ENCODE measurements around the gene AURKA.

- TF ChIP-seq, protein P1, sequence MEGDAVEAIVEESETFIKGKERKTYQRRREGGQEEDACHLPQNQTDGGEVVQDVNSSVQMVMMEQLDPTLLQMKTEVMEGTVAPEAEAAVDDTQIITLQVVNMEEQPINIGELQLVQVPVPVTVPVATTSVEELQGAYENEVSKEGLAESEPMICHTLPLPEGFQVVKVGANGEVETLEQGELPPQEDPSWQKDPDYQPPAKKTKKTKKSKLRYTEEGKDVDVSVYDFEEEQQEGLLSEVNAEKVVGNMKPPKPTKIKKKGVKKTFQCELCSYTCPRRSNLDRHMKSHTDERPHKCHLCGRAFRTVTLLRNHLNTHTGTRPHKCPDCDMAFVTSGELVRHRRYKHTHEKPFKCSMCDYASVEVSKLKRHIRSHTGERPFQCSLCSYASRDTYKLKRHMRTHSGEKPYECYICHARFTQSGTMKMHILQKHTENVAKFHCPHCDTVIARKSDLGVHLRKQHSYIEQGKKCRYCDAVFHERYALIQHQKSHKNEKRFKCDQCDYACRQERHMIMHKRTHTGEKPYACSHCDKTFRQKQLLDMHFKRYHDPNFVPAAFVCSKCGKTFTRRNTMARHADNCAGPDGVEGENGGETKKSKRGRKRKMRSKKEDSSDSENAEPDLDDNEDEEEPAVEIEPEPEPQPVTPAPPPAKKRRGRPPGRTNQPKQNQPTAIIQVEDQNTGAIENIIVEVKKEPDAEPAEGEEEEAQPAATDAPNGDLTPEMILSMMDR (IDR thresholded peaks at IDR 0.05; ENCODE audit: insufficient read depth, low read length, poor library complexity, severe bottlenecking), result no peak
- TF ChIP-seq EZH2phosphoT487 (conservative IDR thresholded peaks at IDR 0.05; ENCODE audit: low read length), result no peak
Measured at GRCh38 chr20:56409956-56410355, 17.9 kb upstream of the AURKA start.

Measured in SU-DHL-6 (cell line).